SKM-1 treated with dmso at 0.1 percent for 144 hours (cell line): ENCODE measurements around the gene PIP5K1B.

ENCODE experiments used
- DNase-seq: peaks from one replicate; lab custom pipeline; 2025; ENCODE audit not compliant: unreplicated experiment; lab: John Stamatoyannopoulos, UW

The PIP5K1B gene

DNA sequence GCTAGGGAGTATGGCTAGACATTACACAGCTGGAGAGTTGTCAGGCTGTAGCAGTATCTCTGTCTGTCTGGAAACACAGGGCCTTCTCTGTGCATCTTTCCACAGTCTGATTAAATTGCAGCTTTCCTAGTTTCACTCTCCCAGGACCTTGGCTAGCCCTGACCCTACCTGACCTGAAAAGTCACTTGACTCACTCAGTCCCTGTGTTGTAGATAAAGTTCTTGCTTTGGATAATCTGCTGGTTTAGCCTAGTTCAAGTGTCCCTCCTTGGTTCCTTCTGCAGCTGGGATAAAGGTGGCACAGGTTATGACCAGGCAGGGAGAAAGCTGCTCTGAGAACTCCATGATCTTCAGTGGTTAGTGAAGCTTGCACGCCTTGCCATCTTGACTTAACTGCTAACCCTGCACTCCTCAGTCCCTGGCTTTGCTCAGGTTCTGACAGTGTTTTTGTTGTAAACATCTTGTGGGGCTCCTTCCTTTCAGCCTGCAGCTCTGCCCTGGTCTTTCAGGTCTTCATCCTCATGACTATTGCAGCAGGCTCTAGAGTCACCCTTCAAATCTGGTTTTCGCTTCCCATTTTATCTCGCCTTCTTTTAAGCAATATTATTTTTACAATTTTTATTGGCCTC, 101.0 kb downstream of the PIP5K1B start:
- DNase-seq: no peak

DNA sequence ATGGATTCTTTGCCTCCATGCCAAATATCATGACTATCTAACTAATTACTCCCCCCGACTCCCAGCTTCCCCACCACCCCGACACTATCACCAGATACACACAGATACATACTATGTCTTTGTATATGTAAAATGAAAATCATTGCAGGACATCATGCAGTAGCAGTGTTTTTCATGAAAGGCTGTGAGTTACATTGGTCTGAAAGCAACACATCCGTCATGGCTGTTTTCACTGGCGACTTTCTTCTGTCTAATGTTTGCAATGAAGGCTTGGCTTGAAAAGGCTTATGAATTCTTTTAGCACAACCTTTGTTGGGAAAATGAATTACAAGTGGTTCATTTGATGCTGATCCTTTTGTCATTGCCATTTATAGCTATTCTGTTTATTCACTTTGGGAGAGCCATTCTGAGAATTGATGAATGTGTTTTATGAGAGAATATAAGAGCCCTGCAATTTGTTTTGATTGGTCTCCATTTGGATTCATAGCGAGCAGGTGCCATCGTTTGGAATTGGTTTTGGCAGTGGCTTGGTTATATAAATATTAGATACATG, 103.4 kb downstream of the PIP5K1B start:
- no peak for DNase-seq

DNA sequence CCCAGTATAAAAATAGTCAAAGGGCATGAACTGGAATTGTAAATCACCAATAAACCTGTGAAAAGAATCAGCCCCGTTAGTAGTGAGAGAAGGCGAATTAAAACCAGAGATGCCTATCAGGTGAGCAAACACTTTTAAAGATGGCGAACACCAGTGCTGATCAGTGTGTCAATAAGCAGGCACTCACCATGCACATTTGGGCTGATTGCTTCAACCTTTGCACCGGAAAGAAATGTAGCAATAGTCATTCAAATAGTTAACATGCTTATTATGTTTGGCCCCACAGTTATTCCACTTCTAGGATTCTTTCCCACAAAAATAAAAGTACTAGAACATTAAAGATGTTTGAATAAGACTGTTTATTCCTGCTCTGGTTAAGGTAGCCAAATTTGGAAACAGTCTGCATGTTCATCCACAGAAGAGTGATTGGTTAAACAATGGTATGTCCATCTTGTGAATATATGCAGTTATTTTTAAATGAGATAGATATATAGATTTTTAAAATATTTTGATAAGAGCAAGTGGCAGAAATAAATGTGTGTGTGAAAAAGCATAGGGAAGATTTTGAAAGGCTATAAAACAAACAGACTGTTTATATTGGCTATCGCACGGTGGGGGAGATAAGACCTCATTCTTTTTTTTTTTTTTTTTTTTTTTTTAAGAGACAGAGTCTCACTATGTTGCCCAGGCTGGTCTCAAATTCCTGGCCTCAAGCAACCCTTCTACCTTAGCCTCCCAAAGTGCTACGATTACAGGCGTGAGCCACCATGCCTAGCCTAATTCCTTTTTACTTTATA, 112.2 kb downstream of the PIP5K1B start:
- DNase-seq: no peak

DNA sequence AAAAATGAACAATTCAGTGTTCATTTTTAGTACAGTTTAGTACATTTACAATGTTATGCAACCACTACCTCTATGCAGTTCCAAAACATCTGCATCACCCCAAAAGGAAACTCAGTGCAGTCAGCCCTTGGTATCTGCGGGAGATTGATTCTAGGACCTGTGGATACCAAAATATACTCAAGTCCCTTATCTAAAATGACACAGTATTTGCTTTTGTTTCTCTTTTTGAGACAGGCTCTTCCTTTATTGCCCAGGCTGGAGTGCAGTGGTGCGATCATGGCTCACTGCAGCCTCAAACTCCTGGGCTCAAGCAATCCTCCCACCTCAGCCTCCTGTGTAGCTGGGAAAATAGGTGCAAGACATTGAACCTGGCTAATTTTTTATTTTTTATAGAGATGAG, 114.0 kb downstream of the PIP5K1B start:
- DNase-seq: no peak

DNA sequence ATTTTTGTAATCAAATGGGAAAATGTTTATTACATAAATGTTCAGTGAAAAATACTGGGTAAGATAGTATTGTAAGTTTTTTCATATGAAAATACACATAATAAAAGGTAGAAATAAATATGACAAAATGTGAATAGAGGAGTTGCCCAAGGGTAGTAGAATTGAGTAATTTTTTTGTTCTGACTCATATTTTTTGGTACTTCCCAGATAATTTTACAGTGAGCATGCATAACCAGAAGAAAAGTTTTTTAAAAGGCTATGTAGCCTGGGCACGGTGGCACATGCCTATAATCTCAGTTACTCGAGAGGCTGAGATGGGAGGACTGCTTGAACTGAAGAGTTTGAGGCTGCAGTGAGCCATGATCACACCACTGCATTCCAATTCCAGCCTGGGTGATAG, 116.9 kb downstream of the PIP5K1B start:
- DNase-seq: no peak

DNA sequence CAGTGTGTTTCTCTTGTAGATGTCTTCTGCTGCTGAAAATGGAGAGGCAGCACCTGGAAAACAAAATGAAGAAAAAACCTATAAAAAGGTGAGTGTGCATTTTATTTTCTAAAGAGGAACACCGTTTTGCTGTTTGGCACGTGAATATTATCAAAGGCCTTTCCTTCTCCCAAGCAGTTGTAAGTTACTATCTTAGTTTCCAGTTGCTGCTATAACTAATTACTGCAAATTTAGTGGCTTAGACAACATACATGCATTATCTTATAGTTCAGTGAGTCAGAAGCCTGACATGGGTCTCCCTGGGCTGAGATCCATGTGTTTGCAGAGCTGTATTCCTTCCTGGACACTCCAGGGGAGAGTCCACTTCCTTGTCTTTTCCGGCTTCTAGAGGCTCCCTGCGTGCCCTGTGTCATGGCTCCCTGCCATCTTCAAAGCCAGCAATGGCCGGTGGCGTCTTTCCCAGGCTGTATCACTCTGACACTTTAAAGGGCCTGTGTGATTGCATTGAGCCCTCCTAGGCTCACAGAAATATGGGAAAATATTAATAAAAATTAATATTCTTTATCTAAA, 117.6 kb downstream of the PIP5K1B start:
- no peak for DNase-seq

DNA sequence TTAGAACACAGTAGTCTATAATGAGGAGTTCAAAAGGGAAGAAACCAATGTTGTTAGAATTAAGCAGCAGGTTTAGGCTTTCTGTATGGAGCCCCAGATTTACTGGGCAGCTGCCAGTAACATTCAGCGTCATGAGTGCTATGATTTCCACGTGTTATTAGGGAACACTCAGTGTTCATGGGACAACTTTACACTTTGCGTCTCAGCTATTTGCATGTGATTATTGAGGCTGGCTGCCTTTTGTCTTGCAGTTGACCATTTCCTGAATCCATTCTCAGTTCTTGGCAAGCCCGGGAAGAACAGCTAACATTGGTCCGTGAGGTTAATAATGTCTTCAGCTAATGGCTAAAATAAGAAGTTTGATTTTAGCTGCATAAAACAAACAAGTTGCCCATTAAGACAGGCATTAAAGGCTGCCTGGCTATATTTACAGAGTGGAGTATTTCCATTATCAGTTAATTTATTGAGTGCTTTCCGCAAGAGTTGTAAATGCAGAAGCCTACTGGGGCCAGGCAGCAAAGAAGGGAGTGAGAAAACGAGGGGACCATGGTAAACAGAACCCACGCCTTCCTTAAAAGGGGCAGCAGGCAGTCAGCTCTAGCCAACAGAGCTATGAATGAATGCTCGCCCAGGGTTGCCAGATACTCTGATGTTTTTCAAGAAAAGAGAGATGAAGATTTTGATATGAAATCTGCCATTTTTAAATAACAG, 120.9 kb downstream of the PIP5K1B start:
- no peak for DNase-seq

DNA sequence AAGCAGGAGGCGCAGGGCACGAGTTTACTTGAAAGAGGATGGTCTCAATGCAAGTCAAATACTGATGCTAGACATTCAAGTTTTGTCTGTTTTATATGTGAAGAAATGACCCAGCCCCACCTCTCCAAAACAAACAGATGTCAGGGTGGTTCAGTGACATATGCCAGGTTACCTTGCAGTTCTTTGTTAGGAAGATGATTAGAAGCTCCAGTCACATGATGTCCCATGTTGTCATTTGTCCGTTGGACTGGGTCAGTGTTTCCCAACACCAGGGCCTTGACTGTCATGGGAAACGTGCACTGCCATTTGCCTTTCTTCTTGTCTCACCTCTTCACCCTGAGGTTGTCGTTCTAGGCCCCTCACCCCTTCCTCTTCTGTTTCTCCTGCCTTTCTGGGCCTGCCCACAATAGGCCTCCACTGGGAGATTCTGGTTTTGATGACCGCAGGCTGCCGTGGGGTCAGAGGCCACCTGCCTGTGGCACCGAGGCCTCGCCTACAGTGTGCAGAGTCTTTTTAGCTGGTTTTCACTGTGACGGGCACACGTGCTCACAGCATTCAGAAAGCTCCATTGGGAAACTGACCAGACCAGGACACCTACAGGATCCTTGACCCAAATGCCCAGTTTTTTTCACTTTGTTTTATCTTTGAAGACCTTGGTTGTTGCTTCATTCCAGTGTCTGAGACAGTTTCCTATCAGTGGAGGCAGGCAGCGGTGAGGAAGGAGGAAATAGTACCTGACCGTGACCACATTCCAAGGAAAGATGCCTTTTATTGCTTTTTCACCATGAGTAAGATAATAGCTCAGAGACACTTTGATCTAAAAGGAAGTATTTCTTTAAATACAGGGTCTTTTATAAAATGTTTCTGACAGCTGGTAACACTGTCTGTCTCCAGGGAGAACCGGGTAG, 123.1 kb downstream of the PIP5K1B start:
- no peak for DNase-seq

DNA sequence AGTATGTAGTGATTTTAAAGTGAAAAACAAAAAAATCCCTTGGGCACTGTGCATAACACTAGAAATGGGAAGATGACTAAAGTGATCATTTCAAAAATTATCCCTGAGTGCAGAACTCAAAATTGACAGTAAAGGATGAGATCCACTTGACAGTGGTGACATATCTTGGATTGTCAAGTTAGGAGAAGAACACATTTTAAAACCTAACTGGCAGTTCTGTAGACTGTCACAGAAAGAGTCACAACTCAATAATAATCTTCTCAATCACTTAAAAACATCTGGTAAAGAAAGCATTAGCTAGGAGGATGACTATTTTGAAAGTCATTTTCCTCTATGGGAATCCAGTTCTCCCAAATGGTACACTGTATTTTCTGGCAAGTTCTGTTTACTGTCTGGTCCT, 127.1 kb downstream of the PIP5K1B start:
- DNase-seq: no peak

DNA sequence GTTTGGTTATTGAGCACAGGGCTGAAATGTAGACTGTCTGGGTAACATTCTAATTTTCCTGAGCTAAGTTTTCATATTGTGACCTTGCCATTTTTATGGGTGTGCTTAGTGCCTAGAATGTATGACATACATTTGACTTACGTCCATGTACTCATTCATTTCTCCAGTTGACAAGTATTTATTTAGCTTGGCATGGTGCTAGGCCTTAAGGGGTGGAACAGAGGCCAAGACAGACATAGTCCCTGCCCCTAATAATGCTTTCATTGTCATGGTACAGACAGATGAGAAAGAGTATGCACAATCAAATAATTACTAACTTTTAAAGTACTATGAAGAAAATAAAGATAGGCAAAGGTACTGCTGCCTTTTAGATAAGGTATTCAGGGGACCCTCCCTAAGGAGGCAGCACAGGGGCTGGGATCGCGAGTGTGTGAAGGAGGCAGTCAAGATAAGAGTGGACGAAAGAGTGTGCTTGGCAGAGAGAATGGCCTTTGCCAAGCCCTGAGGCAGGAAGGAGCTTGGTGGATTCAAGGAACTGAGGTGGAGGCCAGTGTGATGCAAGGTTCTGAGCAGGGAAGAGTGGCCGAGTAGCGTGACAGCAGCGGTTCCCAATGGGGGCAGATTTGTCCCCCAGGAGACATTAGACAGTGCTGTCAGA, 128.0 kb downstream of the PIP5K1B start:
- no peak for DNase-seq

DNA sequence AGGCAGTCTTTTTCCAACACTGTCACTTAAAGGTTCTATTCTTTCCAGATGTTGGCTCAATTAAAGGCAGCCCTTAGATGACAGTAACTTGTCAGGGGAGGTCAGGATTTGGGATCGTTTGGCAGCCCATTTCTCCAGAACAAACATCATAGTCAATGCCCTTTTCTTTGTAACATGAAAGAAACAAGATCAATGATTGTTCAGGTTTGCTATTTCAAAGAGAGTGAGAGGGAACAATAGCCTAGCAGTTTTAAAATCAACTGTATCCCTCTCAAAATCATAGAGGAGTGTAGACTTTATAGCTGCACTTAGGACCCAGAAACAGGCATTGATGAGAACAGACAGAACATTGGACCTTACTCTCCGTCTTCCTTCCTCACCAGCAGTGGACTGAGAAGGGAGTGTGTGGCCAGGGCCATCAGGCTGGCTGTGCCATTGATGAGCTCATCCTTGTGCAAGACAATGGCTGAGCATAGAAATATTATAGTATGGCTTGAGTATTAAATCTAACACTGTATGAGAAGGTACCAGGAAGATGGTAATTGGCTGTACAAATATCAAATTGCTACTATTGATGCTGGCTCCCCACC, 130.0 kb downstream of the PIP5K1B start:
- DNase-seq: no peak

DNA sequence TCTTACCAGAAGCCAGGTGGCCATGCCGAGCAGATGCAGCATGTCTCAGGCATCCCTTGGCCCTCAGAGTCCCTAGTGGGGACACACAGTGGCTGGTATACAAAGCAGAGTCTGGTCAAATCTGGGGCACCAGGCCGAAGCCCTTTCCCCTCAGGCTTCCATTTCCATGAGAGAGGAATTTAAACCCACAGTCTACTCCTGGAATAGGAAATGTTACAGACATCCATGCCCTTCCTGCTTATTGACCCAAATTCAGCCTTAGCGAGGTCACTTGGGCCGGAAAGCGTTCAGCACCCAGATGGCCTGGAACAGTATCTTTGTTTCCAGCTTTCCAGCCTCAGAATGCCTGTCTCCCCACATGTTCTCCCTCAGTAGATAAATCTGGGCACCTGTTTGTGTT, 131.7 kb downstream of the PIP5K1B start:
- DNase-seq: no peak

DNA sequence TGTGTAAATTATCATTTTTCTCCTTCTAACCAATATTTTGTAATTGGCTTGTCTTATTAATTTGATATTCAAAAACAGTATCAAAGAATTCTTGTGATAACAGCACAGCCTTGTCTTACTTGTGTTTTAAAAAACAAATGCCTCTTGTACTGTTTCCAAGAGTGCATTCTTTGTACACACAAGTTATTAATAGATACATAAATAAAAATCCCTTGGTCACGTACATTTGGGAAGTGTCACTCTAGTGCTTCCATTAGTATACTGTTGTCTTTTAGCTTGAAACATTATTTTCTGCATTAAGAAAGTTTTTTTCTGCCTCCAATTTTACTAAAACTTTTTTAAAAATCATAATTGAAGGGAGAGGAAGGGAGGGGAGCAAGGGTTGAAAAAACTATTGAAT, 133.2 kb downstream of the PIP5K1B start:
- DNase-seq: no peak

DNA sequence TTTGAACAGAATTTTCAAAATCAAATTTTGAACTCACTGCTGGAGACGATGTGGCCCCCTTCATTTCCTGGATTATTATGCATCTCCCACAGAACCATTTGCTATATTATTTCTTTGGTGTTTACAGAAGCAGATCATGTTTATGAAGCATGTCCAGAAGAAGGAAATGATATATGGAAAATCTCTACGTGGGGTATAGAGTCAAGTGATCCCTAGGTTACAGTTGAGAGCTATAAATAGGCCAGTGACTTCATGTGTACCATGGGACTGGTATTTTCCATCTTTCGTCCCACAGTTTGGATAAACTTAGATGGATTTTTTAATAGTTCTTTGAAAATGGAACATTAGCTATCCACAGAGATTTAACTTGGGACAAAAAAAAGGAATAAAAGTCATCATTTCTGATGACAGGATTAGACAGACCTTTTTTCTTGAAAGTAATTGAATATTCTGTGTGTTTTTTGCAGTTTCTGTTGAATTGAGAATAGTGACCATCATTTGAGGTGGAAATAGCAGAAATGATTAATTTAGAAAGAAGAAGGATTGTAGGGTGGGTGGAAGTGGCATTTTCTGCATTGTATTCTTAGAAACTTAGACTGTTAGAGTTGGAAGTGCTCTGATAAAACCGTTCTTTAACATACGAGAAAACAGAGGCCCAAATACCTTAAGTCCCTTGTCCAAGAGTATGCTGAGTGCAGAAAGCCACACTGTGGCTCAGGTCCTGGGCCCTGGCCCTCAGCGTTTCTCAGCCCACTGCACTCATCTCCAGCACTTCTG, 136.4 kb downstream of the PIP5K1B start:
- DNase-seq: no peak

DNA sequence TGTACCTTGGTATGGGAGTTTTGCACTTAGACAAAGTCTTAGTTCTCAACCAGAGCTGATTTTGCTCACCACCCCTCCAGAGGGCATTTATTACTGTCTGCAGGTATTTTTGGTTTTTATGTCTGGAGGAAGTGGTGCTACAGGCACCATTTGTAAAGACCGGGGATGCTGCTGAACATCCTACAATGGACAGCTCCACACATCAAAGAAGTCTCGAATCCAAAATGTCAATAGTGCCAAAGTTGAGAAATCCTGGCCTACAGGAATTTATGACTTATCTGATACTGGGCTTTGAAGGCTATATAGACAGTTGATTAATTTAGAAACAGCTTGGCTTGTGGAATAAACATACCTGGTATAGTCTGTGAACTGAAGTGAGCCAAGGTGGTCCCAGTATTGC, 137.5 kb downstream of the PIP5K1B start:
- DNase-seq: no peak

DNA sequence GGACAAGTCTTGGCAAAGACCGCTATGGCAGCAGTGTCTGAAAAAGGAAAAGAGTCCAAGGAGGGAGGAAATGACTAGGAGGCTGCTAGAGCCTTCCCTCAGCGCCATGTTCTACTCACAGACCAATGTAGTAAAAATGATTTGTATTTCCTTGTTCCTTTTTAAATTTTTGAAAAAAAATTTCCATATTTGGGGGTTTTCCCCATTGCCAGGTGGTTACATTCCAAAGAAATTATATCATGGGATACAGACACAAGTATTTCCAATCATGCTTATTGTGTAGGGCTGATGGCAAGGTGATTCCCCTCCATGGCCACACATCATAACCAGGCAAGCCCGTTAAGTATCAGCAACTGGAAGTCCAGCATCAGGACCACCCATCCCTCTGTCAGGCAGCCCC, 138.2 kb downstream of the PIP5K1B start:
- DNase-seq: no peak

DNA sequence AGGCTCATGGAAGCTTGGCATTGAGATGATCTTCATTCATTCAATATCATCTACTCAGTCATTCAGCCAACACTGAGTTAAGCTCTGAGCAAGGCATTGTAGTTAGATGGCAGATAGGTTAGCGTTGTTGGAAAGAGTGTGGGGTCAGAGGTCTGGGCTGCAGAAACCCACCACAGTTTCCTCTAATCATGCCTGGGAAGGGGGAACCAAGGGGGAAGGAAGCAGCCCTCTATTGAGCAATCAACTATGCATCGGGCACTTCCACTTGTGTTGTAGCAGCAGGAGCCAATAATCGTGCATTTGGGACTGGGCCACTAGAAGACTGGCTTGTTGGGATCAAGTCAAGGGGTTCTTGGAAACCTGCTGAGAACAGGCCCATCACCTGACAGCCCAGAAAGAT, 139.1 kb downstream of the PIP5K1B start:
- peak; percentile 34 for DNase-seq

DNA sequence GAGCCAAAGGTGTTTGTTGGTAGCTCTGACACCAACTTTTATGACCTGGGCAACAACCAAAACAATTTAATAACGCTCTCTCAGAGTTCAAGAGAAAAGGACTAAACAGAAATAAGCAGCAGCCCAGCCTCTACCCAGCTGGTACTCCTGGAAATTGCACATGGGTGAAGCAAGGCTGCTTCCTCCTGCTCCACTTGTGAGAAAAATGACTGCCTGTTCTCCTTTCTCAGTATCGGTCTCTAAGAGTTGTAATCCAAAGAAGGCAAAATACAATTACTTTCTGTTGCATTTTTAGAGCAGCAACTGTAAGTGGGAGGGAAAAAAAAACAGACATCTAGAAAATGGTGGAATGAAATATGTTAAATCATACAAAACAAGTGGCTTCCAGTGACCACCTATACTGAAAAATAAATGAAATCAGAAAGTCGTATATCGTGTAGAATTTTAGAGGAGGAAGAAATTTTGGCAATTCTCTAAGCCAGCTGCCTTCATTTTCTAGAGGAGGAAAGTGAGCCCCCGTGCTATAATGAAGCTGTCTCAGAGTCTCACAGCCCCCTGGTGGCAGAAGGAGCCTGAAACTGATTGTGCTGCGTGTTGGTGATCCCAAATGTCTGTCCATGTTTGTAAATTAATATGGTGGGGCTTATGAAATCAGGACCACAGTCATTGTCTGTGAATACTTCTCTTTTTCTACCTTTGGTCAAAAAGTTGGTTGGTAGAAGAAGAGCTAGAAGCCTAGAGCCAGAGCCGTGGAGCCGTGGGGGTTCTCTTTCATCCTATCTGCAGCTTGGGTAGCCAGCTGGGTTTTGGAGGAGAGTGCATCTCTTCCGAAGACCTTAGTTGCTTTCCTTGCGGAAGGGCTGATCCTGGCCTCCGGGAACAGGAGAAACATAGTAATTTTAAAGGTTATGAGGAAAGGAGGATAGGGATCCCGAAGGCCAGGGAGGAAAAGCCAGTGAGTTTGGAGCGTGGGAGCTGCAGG, 139.9 kb downstream of the PIP5K1B start:
- DNase-seq: peak; percentile 3
